ENCODE data around the gene ATP2B3. TPM values are rescaled to one million over a fixed set of nuclear protein-coding genes. Genes with fewer than 3 reads are reported as not detected.

Gene ATP2B3
- total and polyA plus RNA-seq, 7 donors: 0.01 to 0.04 (median 0.01) TPM; not detected in 4

GRCh38 chrX:153495903-153496589 lies 21.4 kb upstream of the ATP2B3 start:
- no peak overlapping the region for H3K27ac ChIP-seq
- no peaks in the 10 kb centered on the region for H3K9me3 ChIP-seq
- H3K4me3 ChIP-seq: peak overlapping the region; percentile 48
- 72 to 80% (median 77%) methylated on average over 12 to 18 of the region's 18 CpGs for WGBS, 3 donors
- DNase-seq (no peak), ATAC-seq (no peak)
- intact Hi-C loops (cut with DNase I): no loop called here
- no peak for TF ChIP-seq CTCF (IDR thresholded peaks at IDR 0.05)
- H3K4me1 ChIP-seq: no peaks in the 10 kb centered on the region
- no peaks in the 10 kb centered on the region for H3K36me3 ChIP-seq (ENCODE audit: insufficient read depth in 1 of 2, low read depth in 1 of 2)
- H3K27me3 ChIP-seq (ENCODE audit: insufficient read depth in 3 of 3, low read length in 2 of 3): peaks cover 0 to 11% (median 0%) of the 10 kb centered on the region in 3 donors

GRCh38 chrX:153496590-153496959 lies 20.9 kb upstream of the ATP2B3 start:
- no peak for TF ChIP-seq CTCF (IDR thresholded peaks at IDR 0.05)
- ATAC-seq (no peak), DNase-seq (no peak)
- intact Hi-C loops (cut with DNase I): no loop called here
- WGBS, 3 donors: 57 to 76% (median 68%) methylated on average over 7 to 8 of the region's 8 CpGs
- peaks cover 0 to 11% (median 0%) of the 10 kb centered on the region in 3 donors for H3K27me3 ChIP-seq (ENCODE audit: insufficient read depth in 3 of 3, low read length in 2 of 3)
- H3K27ac ChIP-seq: no peak overlapping the region
- no peaks in the 10 kb centered on the region for H3K9me3 ChIP-seq
- H3K4me3 ChIP-seq: peak overlapping the region; percentile 48
- no peaks in the 10 kb centered on the region for H3K4me1 ChIP-seq
- no peaks in the 10 kb centered on the region for H3K36me3 ChIP-seq (ENCODE audit: insufficient read depth in 1 of 2, low read depth in 1 of 2)

DNA sequence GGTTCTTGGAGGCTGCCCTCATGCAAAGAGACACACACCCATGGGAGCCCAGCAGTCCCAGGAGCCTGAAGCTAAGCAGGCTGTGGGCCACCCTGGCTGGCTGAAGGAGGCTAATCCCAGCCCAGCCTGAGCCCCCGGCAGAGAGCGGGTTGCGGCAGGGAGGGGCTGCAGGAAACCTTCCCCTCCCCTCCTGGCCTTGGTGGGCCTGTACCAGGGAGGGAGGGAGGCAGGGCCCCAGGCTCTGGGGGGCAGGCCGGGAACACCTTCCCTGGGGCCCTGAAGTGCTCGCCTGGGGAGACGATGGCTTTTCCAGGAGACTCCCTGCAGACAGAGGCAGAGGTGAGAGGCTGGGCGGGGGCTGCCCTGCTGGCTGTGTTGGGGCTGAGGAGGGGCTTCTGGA lies 19.0 kb upstream of the ATP2B3 start:
- no peak for DNase-seq
- peaks cover 0 to 22% (median 0%) of the 10 kb centered on the region in 3 donors for H3K27me3 ChIP-seq (ENCODE audit: insufficient read depth in 3 of 3, low read length in 2 of 3)
- H3K27ac ChIP-seq: no peak overlapping the region
- intact Hi-C loops (cut with DNase I): no loop called here
- no peak for ATAC-seq
- H3K4me1 ChIP-seq: no peaks in the 10 kb centered on the region
- H3K36me3 ChIP-seq (ENCODE audit: insufficient read depth in 1 of 2, low read depth in 1 of 2): no peaks in the 10 kb centered on the region
- no peaks in the 10 kb centered on the region for H3K9me3 ChIP-seq
- WGBS, 3 donors: 84 to 90% (median 86%) methylated on average over 5 to 7 of the region's 7 CpGs
- no peak for TF ChIP-seq CTCF (IDR thresholded peaks at IDR 0.05)
- H3K4me3 ChIP-seq: no peak overlapping the region

DNA sequence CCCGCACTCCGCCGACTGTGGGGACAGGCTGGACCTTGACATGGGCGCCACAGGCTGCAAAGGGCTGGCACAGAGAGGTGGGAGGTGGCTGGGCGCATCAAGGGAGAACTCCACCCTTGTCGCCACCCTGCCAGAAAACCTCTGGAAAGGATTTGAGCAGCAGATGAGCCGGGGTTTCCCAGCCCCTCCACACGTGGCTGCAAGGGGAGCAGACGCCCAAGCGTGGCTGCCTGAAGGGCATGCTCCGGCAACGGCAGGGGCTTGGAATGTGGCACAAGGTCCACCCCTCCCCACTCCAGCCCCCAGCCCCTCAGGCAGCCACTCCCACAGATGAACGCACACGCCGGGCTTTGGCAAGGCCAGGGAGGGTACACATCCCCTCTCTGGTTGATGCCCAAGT lies 18.1 kb upstream of the ATP2B3 start:
- Histone ChIP-seq H3K27me3 (ENCODE audit: insufficient read depth in 3 of 3, low read length in 2 of 3) (peaks cover 0 to 26% (median 0%) of the 10 kb centered on the region in 3 donors), H3K4me3 (no peak overlapping the region), H3K9me3 (no peaks in the 10 kb centered on the region), H3K36me3 (ENCODE audit: insufficient read depth in 1 of 2, low read depth in 1 of 2) (no peaks in the 10 kb centered on the region), H3K4me1 (no peaks in the 10 kb centered on the region), H3K27ac (no peak overlapping the region)
- intact Hi-C loops (cut with DNase I): no loop called here
- TF ChIP-seq CTCF (IDR thresholded peaks at IDR 0.05): no peak
- DNase-seq (no peak), ATAC-seq (no peak)
- WGBS, 3 donors: 24 to 59% (median 28%) methylated on average over 14 to 15 of the region's 15 CpGs

- Histone ChIP-seq H3K4me1 (no peaks in the 10 kb centered on the region), H3K9me3 (no peaks in the 10 kb centered on the region), H3K27me3 (ENCODE audit: insufficient read depth in 3 of 3, low read length in 2 of 3) (peaks cover 0 to 26% (median 0%) of the 10 kb centered on the region in 3 donors), H3K27ac (no peak overlapping the region), H3K36me3 (ENCODE audit: insufficient read depth in 1 of 2, low read depth in 1 of 2) (no peaks in the 10 kb centered on the region), H3K4me3 (no peak overlapping the region)
- DNase-seq (peak in 1 of 2 donors; percentile 62), ATAC-seq (peak in 3 of 4 donors; percentile 26 to 43 (median 36))
- intact Hi-C loops (cut with DNase I): loop anchor here in 1 of 2 donors (10.0 kb wide), 1 partner anchor 545 kb away; no protein-coding TSS in a partner anchor
- no peak for TF ChIP-seq CTCF (IDR thresholded peaks at IDR 0.05)
- WGBS, 3 donors: 17 to 41% (median 21%) methylated on average over 11 to 17 of the region's 17 CpGs
Measured at GRCh38 chrX:153499876-153500275, 17.6 kb upstream of the ATP2B3 start.
